ENCODE results near the gene YARS1.
A peak's percentile ranks its signal among the peaks of the same experiment; 100 is the strongest.

YARS1 gene

GRCh38 chr1:32780628-32781234, 36.4 kb downstream of the YARS1 start:
- no peak for DNase-seq (ENCODE audit: low read depth in 3 of 3)

DNA sequence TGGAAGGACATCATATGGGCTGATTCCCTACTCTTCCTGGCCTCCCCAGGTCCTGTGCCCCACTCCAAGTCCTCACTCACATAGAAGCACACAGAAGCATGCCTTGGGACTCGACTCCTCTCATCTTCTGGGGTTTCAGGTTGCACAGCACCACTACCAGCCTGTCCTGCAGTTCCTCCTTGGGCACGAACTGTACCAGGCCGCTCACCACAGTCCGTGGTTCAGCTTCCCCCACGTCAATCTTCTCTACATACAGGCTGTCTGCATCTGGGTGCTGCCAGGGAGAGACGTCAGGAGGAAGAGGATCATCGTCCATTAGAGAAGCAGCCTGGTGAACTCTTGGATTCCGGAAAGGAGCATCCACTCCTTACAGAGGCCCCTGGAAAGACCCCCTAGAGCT, 37.2 kb downstream of the YARS1 start:
- no peak for DNase-seq (ENCODE audit: low read depth in 3 of 3)

DNA sequence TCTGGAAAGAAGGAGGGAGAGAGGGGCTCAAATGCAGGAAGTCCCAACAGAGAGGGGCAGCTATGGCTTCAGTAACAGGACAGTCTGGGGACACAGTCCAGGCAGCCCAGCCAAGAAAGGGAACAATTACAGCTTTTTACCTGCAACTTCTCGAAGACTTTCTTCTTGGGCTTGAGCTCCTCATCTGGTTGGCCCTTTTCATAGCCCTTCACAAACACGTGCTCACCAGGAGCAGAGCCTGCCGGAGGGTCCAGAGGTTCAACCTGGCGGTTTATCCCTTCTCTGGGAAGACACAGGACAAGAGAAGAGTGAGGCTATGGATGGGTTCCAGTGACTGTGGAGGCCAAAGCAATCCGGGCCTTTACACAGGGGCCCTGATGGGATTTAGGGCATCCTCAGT, 37.9 kb downstream of the YARS1 start:
- no peak for DNase-seq (ENCODE audit: low read depth in 3 of 3)

- DNase-seq (ENCODE audit: low read depth in 3 of 3), result no peak
Observed at GRCh38 chr1:32775640-32776337, 41.4 kb downstream of the YARS1 start.

DNA sequence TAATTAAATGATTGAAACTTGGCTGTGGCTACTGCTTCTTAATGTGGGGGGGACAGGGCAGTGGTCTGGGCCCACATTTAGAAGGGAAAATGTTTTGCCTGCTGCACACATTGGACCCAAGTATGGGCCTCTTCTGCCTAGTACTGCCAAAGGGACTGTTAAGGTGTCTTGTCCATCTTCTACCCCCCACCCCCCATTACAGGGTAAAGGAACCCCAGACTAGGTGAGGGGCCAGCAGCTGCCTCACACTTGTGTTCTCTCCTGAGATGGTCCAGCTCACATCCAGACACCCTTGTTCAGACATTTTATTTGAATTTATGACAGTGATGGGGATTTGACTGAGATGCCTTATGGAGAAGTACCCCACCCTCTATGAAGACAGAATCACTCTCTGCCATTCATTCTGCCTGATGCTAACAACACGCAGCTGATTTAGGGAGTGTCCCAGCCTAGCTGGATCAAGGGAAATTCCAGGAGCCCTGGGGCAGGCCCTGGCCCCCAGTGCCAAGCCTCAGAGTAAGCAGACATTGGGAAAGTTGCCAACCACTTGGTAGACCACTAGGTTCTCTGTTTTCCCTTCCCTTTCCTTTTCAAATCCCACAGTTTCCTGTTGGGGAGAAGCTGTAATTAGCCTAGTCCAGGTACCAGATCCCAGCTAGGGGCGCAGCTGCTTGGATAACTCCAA, 42.1 kb downstream of the YARS1 start:
- DNase-seq (ENCODE audit: low read depth in 3 of 3), result no peak

GRCh38 chr1:32774464-32774808, 42.7 kb downstream of the YARS1 start:
- no peak for DNase-seq (ENCODE audit: low read depth in 3 of 3)

DNA sequence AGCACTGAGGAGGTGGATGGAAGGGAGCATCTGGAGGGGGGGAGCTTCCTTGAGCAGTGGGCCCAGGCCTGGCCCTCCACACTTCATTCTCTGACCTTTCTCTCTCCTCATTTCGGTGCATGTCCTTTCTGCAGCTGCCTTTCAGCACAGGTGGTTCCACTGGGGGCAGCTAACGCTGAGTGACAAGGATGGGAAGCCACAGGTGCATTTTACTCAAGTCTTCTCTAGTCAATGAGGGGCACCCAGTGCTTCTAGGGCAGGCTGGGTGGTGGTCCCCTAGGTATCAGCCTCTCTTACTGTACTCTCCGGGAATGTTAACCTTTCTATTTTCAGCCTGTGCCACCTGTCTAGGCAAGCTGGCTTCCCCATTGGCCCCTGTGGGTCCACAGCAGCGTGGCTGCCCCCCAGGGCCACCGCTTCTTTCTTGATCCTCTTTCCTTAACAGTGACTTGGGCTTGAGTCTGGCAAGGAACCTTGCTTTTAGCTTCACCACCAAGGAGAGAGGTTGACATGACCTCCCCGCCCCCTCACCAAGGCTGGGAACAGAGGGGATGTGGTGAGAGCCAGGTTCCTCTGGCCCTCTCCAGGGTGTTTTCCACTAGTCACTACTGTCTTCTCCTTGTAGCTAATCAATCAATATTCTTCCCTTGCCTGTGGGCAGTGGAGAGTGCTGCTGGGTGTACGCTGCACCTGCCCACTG, 43.2 kb downstream of the YARS1 start:
- DNase-seq (ENCODE audit: low read depth in 3 of 3), result no peak

GRCh38 chr1:32773018-32773763, 44.0 kb downstream of the YARS1 start:
- DNase-seq (ENCODE audit: low read depth in 3 of 3), result peak; percentile 53 to 60 (median 58)

- DNase-seq (ENCODE audit: low read depth in 3 of 3), result no peak
Observed at GRCh38 chr1:32772281-32773017, 44.7 kb downstream of the YARS1 start.

DNA sequence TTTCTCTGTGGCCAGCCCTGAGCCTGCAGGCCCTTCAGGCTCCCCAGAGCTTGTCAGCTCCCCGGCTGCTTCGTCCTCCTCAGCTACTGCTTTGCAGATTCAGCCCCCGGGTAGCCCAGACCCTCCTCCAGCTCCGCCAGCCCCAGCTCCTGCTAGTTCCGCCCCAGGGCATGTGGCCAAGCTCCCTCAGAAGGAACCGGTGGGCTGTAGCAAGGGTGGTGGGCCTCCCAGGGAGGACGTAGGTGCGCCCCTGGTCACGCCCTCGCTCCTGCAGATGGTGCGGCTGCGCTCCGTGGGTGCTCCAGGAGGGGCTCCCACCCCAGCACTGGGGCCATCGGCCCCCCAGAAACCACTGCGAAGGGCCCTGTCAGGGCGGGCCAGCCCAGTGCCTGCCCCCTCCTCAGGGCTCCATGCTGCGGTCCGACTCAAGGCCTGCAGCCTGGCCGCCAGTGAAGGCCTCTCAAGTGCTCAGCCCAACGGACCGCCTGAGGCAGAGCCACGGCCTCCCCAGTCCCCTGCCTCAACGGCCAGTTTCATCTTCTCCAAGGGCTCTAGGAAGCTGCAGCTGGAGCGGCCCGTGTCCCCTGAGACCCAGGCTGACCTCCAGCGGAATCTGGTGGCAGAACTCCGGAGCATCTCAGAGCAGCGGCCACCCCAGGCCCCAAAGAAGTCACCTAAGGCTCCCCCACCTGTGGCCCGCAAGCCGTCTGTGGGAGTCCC, 45.4 kb downstream of the YARS1 start:
- no peak for DNase-seq (ENCODE audit: low read depth in 3 of 3)

- no peak for DNase-seq (ENCODE audit: low read depth in 3 of 3)
Observed at GRCh38 chr1:32770741-32771548, 46.2 kb downstream of the YARS1 start.

DNA sequence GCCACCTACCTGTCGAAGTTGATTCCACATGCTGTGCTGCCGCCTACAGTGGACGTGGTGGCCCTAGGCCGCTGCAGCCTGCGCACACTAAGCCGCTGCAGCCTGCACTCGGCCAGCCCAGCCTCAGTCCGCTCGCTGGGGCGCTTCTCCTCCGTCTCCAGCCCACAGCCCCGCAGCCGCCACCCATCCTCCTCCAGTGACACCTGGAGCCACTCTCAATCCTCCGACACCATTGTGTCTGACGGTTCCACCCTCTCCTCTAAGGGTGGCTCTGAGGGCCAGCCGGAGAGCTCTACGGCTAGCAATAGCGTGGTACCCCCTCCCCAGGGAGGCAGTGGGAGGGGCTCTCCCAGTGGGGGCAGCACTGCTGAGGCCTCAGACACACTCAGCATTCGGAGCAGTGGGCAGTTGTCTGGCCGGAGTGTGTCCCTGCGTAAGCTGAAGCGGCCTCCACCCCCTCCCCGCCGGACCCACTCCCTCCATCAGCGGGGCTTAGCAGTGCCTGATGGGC, 46.9 kb downstream of the YARS1 start:
- no peak for DNase-seq (ENCODE audit: low read depth in 3 of 3)

GRCh38 chr1:32769524-32770220, 47.5 kb downstream of the YARS1 start:
- no peak for DNase-seq (ENCODE audit: low read depth in 3 of 3)

DNA sequence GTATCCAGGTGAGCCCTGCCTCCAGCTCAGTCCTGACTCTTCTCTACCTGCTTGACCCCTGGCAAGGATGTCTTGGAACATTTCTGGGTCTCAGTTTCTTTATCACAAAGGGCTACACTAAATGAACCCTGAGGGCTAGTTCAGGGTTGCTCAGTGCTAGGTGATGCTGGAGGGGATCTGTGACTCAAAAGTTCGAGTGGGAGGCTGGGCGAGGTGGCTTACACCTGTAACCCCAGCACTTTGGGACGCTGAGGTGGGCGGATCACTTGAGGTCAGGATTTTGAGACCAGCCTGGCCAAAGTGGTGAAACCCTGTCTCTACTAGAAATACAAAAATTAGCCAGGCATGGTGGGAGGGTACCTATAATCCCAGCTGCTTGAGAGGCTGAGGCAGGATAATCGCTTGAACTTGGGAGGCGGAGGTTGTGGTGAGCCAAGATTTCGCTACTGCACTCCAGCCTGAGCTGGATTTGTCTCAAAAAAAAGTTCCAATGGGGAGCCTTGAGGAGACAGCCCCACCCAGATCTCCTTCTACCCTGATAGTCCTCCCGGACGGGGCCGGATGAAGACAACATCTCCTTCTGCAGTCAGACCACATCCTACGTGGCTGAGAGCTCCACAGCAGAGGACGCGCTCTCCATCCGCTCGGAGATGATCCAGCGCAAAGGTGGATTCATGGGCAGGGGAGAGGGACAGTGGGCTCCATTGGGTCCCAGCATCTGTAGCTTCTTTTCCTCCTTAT, 48.9 kb downstream of the YARS1 start:
- no peak for DNase-seq (ENCODE audit: low read depth in 3 of 3)

GRCh38 chr1:32767641-32768040, 49.5 kb downstream of the YARS1 start:
- DNase-seq (ENCODE audit: low read depth in 3 of 3), result no peak

GRCh38 chr1:32767156-32767555, 50.0 kb downstream of the YARS1 start:
- DNase-seq (ENCODE audit: low read depth in 3 of 3), result no peak

DNA sequence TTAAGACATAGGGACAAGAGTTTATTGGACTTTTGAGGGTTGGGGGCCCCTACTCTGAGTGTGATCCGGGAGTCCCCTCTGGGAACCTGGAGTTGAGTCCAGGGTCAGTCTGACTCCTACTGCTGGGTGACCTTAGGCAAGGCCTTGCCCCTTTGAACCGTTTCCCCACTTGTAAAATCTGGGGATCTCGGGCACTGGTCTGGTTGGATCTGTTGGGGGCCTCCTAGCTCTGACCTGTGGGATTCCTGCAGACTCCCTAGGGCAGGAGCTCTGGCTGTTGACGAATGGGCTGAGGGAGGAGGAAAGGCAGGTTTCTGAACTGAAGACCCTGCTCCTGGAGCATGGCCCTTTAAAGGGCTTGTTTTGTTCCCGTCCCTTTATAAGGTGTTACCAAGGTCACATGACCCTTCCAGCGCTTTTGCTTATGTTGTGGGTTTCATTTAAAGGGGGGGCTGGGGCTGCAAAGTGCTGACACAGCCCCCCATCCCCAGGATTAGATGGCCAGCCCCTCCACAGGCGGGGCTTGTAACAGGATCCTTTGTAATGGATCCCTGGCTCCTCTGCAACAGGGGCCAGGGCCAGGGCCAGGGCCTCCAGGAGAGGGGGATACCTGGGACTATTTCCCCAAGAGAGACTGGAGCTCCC, 50.7 kb downstream of the YARS1 start:
- no peak for DNase-seq (ENCODE audit: low read depth in 3 of 3)

Data from stimulated activated CD4-positive, alpha-beta T cell treated with anti-CD3 and anti-CD28 coated beads, TNF-alpha, amount 100 ng/mL, for 48 hours (primary cell).